Activated CD4-positive, alpha-beta T cell treated with anti-CD3 and anti-CD28 coated beads for 36 hours (primary cell): ENCODE results near the gene DDA1. TPM values are rescaled to one million over a fixed set of nuclear protein-coding genes. Genes with fewer than 3 reads are reported as not detected.
"Not testable (repeated sequence)": the region's sequence is repeated elsewhere in the genome, so short reads cannot be mapped to it uniquely, and the experiment has no call there.

Experiments used
- ATAC-seq: fragments of 200-7000 bp; cut with Tn5 transposase; one replicate; pipeline ENCODE4 v1.10.0; 2021; ENCODE audit warnings: mild to moderate bottlenecking, moderate library complexity
- CTCF ChIA-PET: fragments of 350-600 bp; sonication (Branson Sonifier 250); formaldehyde crosslinking; loops from one replicate; lab custom pipeline; 2021; ENCODE audit warnings: antibody characterized with exemption; lab: Charles Lee
- POLR2A ChIA-PET: fragments of 350-600 bp; sonication (Branson Sonifier 250); formaldehyde crosslinking; loops from one replicate; lab custom pipeline; 2021; ENCODE audit warnings: antibody characterized with exemption, inconsistent platforms; lab: Charles Lee
- DNase-seq: peaks from one replicate; pipeline ENCODE4 v3.0.0-alpha.2; 2020
- H3K27ac Mint-ChIP-seq: one replicate; pipeline ENCODE4 v1.8.0; 2021; ENCODE audit warnings: mixed read lengths
- H3K27me3 Mint-ChIP-seq: one replicate; pipeline ENCODE4 v1.8.0; 2021; ENCODE audit warnings: mixed read lengths
- H3K36me3 Mint-ChIP-seq: one replicate; pipeline ENCODE4 v1.8.0; 2021; ENCODE audit warnings: low read depth, mixed read lengths
- H3K4me1 Mint-ChIP-seq: one replicate; pipeline ENCODE4 v1.8.0; 2021; ENCODE audit warnings: mixed read lengths
- H3K4me3 Mint-ChIP-seq: one replicate; pipeline ENCODE4 v1.8.0; 2021; ENCODE audit warnings: mild to moderate bottlenecking, moderate library complexity, mixed read lengths
- H3K9me3 Mint-ChIP-seq: one replicate; pipeline ENCODE4 v1.8.0; 2021; ENCODE audit warnings: low read depth, mixed read lengths
- intact Hi-C, 2 experiments: fragments of 100-400 bp; cut with DNase I in 1 of 2; cut with micrococcal nuclease in 1 of 2; formaldehyde crosslinking; loops; one replicate each; pipeline versions ENCODE4 v1.14.2 to v1.15.1; 2022 to 2024; cut with DNase I, micrococcal nuclease
- total RNA-seq, 2 experiments: library from RNA; stranded (reverse); gene quantifications; one replicate each; pipeline ENCODE4 v1.2.3, GENCODE V29; 2021

Gene DDA1
- total RNA-seq, 2 experiments from 2014 or later, result 26.2 to 39.6 TPM

- CTCF ChIA-PET, result interaction anchor here (0.6 kb wide), 1 partner anchor 13 kb away, joined by 3 read pairs; no protein-coding TSS in a partner anchor
- DNase-seq (no peak), ATAC-seq (no peak)
- H3K9me3 Mint-ChIP-seq, result no peaks in the 10 kb centered on the region
- no peaks in the 10 kb centered on the region for H3K36me3 Mint-ChIP-seq
- H3K27ac Mint-ChIP-seq, result no peak overlapping the region
- intact Hi-C loops, result no loop called here
- H3K4me1 Mint-ChIP-seq, result peaks cover 4% of the 10 kb centered on the region
- peaks cover 21% of the 10 kb centered on the region for H3K27me3 Mint-ChIP-seq
- H3K4me3 Mint-ChIP-seq, result no peak overlapping the region
- POLR2A ChIA-PET, result no interaction called here
These were observed 42.6 kb downstream of the DDA1 start for GRCh38 chr19:17351815-17352435.

DNA sequence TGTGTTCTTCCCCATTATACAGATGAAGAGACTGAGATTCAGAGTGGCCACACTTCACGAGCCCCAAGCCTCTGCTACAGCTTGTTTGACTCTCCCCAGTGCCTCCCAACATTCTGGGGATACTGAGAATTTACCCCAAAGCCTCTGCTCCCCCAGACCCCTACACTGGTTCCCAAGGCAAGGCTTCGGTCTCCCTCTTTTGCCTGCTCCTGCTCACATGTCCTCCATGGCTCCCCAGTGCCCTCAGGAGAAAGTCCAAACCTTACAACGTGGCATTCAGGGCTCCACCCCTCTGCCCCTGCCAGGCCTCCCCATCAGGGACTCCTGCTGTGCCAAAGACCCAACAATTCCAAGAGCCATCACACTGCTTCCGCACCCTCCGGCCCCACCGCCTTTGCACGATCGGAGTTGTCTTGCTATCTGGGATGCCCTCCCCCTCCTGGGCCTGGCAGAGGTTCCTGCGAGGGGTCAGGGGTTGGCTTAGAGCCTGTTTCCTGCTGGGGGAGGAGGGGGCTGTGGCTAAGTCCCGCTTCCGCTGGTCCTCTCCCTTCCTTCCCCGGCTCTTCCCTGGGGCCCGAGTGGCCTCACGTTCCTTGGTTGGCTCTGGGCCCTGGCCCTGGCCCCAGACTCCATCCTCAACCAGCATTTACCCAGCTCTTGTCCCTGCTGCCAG is 43.4 kb downstream of the DDA1 start:
- intact Hi-C loops, result no loop called here
- ChIA-PET CTCF (no interaction called here), POLR2A (no interaction called here)
- DNase-seq (no peak), ATAC-seq (no peak)
- H3K4me1 Mint-ChIP-seq, result peaks cover 4% of the 10 kb centered on the region
- peaks cover 18% of the 10 kb centered on the region for H3K27me3 Mint-ChIP-seq
- H3K9me3 Mint-ChIP-seq, result no peaks in the 10 kb centered on the region
- no peak overlapping the region for H3K27ac Mint-ChIP-seq
- no peak overlapping the region for H3K4me3 Mint-ChIP-seq
- no peaks in the 10 kb centered on the region for H3K36me3 Mint-ChIP-seq

DNA sequence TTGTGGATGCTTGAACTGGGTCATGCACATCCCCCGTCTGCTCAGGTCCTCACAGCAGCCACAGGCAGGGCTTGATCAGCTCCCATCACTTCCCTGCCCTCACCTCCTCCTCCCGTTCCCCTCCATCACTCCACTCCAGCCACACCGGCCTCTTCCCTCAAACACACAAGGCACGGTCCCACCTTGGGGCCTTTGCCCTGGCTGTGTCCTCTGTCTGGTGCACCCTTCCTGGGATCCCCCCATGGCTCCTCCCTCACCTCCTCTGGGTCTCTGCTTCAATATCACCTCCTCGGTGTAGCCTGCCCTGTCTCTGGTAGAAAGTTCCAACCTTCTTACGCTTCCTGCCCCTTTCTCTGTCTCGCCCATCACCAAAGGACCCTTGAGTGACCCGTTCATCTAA is 44.0 kb downstream of the DDA1 start:
- no peaks in the 10 kb centered on the region for H3K9me3 Mint-ChIP-seq
- POLR2A ChIA-PET, result no interaction called here
- H3K27ac Mint-ChIP-seq, result no peak overlapping the region
- peaks cover 16% of the 10 kb centered on the region for H3K27me3 Mint-ChIP-seq
- no peak overlapping the region for H3K4me3 Mint-ChIP-seq
- intact Hi-C loops, result no loop called here
- DNase-seq, result no peak
- H3K36me3 Mint-ChIP-seq, result no peaks in the 10 kb centered on the region
- H3K4me1 Mint-ChIP-seq, result peaks cover 4% of the 10 kb centered on the region
- ATAC-seq, result no peak
- CTCF ChIA-PET, result no interaction called here

DNA sequence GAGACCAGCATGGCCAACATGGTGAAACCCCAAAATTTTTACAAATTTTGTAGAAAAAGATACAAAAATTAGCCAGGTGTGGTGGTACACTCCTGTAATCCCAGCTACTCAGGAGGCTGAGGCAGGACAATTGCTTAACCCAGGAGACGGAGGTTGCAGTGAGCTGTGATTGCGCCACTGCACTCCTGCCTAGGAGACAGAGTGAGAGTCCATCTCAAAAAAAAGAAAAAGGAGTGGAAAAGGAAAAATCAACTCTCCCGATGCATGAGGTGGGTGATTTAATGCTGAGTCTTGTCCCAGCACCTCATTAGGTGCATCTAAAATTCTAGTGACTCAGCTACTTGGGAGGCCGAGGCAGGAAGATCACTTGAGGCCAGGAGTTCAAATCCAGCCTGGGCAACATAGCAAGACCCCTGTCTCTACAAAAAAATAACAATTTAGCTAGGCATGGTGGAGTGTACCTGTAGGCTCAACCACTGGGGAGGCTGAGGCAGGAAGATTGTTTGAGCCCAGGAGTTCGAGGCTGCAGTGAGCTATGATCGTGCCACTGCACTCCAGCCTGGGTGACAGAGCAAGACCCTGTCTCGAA is 47.8 kb downstream of the DDA1 start:
- Mint-ChIP-seq H3K27ac (no peak overlapping the region), H3K4me3 (no peak overlapping the region), H3K9me3 (no peaks in the 10 kb centered on the region), H3K36me3 (no peaks in the 10 kb centered on the region), H3K4me1 (no peaks in the 10 kb centered on the region), H3K27me3 (peaks cover 5% of the 10 kb centered on the region)
- ATAC-seq (no peak), DNase-seq (no peak)
- ChIA-PET CTCF (interaction anchor here (0.6 to 1.0 kb wide), 2 partner anchors 9 to 586 kb away, joined by 3 read pairs; no protein-coding TSS in a partner anchor), POLR2A (no interaction called here)
- intact Hi-C loops, result no loop called here

- ChIA-PET POLR2A (interaction anchor here (0.6 kb wide), 1 partner anchor 9 kb away, joined by 5 read pairs; no protein-coding TSS in a partner anchor), CTCF (interaction anchor here (0.5 to 1.0 kb wide), 3 partner anchors 9 to 1067 kb away, joined by 3 read pairs; no protein-coding TSS in a partner anchor)
- Mint-ChIP-seq H3K4me3 (no peak overlapping the region), H3K27ac (no peak overlapping the region), H3K9me3 (no peaks in the 10 kb centered on the region), H3K27me3 (peaks cover 4% of the 10 kb centered on the region), H3K36me3 (no peaks in the 10 kb centered on the region), H3K4me1 (no peaks in the 10 kb centered on the region)
- DNase-seq (no peak), ATAC-seq (no peak)
- intact Hi-C loops, result no loop called here
These were observed 48.4 kb downstream of the DDA1 start for GRCh38 chr19:17357724-17358123.

DNA sequence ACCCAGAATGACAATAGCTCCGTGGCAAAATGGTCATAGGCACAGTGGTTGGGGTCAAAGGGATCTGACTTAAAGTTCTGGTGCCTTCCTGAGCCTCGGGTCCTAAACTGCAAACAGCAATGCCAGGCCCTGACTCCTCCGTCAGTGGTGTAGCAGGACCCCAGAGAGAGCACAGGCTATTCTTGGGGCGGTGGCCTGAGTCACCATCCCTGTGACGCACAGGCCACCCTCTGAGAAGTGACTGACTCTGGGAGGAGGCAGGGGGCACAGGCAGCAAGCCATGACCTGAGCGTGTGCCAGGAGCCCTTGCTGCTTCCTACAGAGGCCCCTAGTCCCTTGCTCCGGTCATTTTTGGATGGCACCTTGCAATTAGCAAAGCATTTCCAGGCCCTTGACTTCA is 49.0 kb downstream of the DDA1 start:
- ChIA-PET CTCF (interaction anchor here (0.6 to 1.0 kb wide), 2 partner anchors 10 to 28 kb away, joined by 3 read pairs; no protein-coding TSS in a partner anchor), POLR2A (no interaction called here)
- Mint-ChIP-seq H3K27me3 (peaks cover 2% of the 10 kb centered on the region), H3K36me3 (no peaks in the 10 kb centered on the region), H3K9me3 (no peaks in the 10 kb centered on the region), H3K4me1 (no peaks in the 10 kb centered on the region), H3K4me3 (no peak overlapping the region), H3K27ac (no peak overlapping the region)
- ATAC-seq (no peak), DNase-seq (no peak)
- intact Hi-C loops, result no loop called here

DNA sequence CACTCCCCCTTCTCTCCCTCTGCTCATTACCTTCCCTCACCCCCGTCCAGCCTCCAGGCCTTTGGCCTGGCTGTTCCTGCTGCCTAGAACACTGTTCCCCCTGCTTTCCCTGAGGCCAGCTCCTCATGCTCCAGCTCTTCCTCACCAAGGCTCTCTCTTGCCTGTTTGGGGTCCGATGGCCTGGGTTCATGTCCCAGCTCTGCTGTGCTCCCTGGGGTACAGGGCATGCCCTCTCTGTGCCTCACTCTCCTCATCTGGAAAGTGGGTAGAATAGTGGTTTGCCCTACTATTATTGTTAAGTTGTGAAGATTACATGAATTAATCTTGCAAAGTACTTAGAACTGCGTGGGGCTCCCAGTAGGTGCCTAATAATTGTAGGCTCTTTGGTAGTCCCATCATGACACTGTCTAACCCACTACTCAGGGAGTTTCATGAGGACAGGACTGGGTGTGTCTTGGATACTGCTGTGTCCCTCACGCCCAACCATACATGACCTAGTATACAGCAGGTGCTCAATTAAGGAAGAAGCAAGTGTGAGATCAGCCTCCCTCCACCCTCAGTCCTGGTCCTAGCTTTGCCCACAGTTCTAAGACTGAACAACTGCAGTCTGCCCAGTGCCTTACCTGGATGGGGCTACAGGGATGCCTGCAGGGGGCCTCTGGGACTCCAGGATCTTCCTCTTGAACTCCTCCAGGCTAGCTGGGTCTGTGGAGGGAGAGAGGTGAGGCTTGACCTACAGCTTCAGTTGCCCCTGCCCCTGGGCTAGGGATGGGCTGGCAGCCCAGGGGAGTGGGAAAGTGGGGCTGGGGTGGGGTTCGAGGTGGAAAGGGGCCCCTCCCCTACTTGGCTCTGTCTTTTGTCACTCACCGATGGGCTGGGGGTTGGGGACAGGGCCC is 50.8 kb downstream of the DDA1 start:
- ATAC-seq (no peak), DNase-seq (no peak)
- Mint-ChIP-seq H3K36me3 (no peaks in the 10 kb centered on the region), H3K27ac (no peak overlapping the region), H3K4me1 (no peaks in the 10 kb centered on the region), H3K9me3 (no peaks in the 10 kb centered on the region), H3K4me3 (no peak overlapping the region), H3K27me3 (peaks cover 2% of the 10 kb centered on the region)
- intact Hi-C loops, result no loop called here
- ChIA-PET CTCF (interaction anchor here (0.6 to 1.1 kb wide), 2 partner anchors 30 to 81 kb away, joined by 3 read pairs; no protein-coding TSS in a partner anchor), POLR2A (no interaction called here)

DNA sequence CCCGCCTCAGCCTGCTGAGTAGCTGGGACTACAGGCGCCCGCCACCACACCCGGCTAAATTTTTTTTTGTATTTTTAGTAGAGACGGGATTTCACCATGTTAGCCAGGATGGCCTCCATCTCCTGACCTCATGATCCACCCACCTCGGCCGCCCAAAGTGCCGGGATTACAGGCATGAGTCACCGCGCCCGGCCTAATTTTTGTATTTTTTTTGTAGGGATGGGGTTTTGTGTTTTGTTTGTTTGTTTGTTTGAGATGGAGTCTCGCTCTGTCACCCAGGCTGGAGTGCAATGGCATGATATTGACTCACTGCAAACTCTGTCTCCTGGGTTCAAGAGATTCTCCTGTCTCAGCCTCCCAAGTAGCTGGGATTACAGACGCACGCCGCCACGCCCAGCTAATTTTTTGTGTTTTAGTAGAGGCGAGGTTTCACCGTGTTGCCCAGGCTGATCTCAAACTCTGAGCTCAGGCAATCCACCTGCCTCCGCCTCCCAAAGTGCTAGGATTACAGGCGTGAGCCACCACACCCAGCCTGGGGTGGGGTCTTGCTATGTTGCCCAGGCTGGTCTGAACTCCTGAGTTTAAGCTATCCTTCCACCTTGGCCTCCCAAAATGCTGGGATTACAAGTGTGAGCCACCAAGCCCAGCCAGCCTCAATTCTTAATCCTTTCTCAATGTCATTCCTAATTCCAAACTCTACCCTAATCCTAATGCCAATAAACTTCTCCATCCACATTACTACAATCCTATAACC is 54.7 kb downstream of the DDA1 start:
- POLR2A ChIA-PET, H3K27ac Mint-ChIP-seq, H3K4me3 Mint-ChIP-seq, ATAC-seq, H3K9me3 Mint-ChIP-seq, intact Hi-C loops, H3K4me1 Mint-ChIP-seq, H3K36me3 Mint-ChIP-seq, DNase-seq, H3K27me3 Mint-ChIP-seq, CTCF ChIA-PET: not testable (repeated sequence)

DNA sequence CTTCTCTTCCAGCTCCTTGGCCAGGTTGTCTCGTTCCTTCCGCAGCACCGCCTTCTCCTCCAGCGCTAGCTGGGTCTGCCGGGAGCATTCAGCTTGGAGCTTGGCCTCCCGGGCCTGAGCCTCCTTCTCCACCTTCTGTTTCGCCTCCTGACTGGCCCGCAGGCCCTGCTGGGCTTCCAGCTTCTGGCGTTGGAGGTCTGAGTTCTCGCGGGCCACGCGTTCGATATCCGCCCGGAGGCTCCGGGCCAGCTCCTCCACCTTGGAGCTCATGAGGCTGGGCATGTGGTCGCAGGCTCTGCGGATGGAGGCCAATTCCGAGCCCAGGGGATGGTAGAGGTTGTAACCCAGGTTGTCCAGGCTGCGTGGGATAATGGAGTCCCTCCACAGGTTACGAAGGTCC is 56.0 kb downstream of the DDA1 start:
- no peaks in the 10 kb centered on the region for H3K36me3 Mint-ChIP-seq
- H3K4me1 Mint-ChIP-seq, result peaks cover 5% of the 10 kb centered on the region
- H3K4me3 Mint-ChIP-seq, result no peak overlapping the region
- intact Hi-C loops, result no loop called here
- ATAC-seq (no peak), DNase-seq (no peak)
- peaks cover 4% of the 10 kb centered on the region for H3K27me3 Mint-ChIP-seq
- no peaks in the 10 kb centered on the region for H3K9me3 Mint-ChIP-seq
- ChIA-PET POLR2A (no interaction called here), CTCF (interaction anchor here (0.7 to 1.5 kb wide), 4 partner anchors 14 to 85 kb away, joined by 3 to 6 read pairs (median 4); no protein-coding TSS in a partner anchor)
- H3K27ac Mint-ChIP-seq, result no peak overlapping the region

DNA sequence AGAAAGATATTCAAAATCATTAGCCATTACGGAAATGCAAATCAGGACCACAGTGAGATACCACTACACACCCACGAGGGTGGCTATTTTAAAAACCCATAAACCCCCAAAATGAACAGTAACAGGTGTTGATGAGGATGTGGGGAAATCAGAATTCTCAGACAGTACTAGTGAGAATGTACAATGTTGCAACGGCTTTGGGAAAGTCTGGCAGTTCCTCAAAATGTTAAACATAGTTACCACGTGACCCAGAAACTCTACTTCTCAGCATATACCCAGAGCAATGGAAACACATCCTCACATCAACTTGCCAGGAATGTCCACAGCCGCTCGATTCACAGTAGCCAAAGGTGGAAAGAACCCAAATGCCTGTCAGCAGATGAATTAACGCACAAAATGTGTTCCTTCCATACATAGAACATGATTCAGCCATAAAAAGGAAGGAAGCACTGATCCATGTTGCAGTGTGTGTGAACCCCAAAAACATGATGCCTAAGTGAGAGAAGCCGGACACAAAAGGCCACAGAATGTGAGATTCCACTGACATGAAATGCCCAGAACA is 60.7 kb downstream of the DDA1 start:
- Mint-ChIP-seq H3K4me1 (peaks cover 7% of the 10 kb centered on the region), H3K9me3 (no peaks in the 10 kb centered on the region), H3K36me3 (no peaks in the 10 kb centered on the region), H3K4me3 (no peak overlapping the region), H3K27me3 (peaks cover 4% of the 10 kb centered on the region), H3K27ac (no peak overlapping the region)
- ChIA-PET POLR2A (no interaction called here), CTCF (no interaction called here)
- intact Hi-C loops, result no loop called here
- DNase-seq (no peak), ATAC-seq (no peak)
